HG02610 (cell line): Measurements from ENCODE around the gene APOL4.
A peak's percentile ranks its signal among the peaks of the same experiment; 100 is the strongest.
"Not testable (repeated sequence)": the region's sequence is repeated elsewhere in the genome, so short reads cannot be mapped to it uniquely, and the experiment has no call there.

ENCODE experiments used
- ATAC-seq: cut with Tn5 transposase; IDR thresholded peaks from one replicate; pipeline ENCODE4 v1.9.1; 2021; ENCODE audit warnings: mild to moderate bottlenecking, moderate library complexity; ENCODE audit not compliant: unreplicated experiment

The APOL4 gene, protein sequence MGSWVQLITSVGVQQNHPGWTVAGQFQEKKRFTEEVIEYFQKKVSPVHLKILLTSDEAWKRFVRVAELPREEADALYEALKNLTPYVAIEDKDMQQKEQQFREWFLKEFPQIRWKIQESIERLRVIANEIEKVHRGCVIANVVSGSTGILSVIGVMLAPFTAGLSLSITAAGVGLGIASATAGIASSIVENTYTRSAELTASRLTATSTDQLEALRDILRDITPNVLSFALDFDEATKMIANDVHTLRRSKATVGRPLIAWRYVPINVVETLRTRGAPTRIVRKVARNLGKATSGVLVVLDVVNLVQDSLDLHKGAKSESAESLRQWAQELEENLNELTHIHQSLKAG

DNA sequence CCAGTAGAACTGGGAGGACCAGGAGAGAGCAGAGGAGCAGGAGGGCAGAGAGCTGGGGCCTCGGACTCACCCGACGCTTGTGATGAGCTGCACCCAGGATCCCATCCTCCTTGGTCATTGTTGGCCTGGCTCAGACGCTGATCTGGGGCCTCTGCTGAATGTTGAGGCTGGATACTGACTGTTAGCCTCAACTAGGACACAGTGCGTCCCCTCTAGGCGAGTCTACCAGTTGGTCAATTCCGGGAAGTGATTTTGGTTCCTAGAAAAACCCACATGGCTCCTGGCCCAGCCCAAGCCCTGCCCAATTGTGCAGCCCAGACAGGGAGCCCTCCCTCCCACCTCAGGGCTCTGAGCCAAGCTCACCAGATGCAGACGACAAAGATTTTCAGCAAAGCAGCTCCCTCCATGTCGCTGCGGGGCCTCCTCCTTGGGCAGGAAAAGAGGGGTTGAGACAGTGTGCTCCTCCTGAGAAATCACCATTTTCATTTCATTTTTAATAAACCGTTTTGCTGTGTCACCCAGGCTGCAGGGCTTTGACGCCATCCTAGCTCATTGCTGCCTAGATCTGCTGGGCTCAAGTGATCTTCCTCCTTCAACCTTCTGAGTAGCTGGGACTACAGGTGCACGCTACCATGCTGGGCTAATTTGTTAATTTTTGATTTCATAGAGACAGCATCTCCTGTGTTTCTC, at the start of gene APOL4:
Gene APOL4 (minus strand): TSS at position 180 of the 690 bp plus-strand sequence. CDS start 75 bp downstream, at position 105.
- ATAC-seq, result no peak

DNA sequence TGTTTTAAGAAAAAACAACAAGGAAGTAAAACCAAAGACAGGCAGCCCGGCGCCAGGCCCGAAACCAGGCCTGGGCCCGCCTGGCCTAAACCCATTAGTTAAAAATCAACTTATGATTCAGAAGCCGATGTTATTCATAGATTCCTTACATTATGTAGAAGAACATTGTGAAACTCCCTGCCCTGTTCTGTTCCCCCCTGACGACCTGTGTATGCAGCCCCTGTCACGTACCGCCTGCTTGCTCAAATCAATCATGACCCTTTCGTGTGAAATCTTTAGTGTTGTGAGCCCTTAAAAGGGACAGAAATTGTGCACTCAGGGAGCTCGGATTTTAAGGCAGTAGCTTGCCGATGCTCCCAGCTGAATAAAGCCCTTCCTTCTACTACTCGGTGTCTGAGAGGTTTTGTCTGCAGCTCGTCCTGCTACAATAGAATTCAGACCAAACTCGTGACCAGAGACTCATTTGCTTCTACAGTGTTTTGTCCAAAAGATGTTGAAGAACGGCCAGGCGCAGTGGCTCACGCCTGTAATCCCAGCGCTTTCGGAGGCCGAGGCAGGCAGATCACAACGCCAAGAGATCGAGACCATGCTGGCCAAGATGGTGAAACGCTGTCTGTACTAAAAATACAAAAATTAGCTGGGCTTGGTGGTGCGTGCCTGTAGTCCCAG, 48.8 kb upstream of the APOL4 start:
- not testable (repeated sequence) for ATAC-seq

DNA sequence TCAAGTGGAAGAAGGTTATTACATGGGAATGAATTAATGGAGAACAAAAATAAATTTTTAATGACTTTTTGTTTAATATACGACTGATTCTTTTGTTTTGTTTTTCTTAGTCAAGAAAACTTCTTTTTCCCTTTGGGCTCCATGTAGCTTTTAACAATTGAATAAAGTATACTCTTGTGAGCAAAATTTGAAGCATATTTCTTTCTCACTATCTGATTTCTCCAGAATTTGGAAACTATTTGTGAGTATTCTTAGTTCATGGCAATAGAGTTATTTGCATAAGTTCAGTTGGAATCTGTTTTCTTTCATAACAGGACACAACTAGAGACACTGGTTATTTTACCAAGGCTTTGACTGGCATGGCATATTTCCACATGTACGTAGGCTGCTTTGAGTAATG, 47.6 kb upstream of the APOL4 start:
- ATAC-seq, result no peak

DNA sequence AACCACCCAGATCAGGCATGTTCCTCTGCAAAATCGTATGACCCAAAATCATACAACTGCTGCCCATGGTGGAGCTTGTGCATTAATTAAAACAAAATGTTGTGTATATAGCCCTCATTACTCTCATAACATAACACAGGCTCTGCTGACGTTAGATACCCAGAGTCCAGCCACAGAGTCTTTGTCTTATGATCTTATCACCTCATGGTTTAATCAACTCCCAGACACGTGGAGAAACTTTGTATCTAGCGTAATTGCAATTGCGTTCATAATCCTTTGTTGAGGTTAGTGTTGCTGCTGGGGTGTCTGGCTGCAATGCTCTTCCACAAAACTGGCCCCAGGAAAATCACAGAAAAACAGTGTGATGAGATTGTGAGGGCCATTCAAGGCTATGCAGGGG, 46.3 kb upstream of the APOL4 start:
- ATAC-seq, result no peak

DNA sequence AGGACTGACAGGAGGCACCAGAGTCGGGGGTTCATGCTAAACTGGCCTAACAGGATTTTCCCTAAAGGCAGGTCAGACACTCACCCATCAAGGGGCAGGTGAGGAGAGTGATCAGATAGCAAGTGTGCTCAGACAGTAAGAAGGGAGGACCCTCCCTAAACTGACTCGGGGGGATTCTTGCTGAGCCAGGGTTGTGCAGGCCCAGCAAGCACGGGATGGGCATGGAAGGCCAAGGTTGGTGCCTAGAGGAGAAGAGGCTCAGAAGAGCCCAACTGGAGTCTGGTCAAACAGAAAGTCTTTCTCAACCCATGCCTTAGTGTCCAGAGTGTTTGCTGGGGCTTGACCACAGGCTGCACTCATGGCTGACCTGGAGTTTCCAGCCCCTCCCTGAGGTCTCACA, 45.1 kb upstream of the APOL4 start:
- ATAC-seq, result no peak

DNA sequence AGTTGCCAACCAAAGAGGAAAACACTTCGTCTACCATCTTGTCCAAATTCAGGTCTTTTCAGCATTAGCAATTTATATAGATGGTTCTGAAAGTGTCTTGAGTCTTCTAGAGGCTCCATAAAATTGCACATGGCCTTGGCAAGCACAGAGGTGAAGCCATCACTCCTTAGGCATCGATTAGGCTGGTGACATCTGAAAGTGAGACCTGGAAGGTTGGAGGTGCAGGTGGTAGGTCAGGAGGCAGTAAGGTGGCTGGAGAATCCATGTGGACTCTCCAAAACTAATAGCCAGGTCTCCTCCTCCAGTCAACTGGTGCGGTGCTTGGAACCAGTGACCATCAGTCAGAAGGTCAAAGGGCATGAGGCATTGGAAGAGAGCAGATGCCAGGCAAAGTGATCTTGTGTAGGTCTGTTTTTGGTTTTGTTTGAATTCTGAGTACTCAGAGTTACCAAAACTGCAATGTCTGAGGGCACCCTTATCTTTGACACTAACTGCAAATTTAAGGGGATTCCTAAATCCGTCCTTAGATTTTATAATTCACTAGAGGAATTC, 44.3 kb upstream of the APOL4 start:
- ATAC-seq, result no peak

DNA sequence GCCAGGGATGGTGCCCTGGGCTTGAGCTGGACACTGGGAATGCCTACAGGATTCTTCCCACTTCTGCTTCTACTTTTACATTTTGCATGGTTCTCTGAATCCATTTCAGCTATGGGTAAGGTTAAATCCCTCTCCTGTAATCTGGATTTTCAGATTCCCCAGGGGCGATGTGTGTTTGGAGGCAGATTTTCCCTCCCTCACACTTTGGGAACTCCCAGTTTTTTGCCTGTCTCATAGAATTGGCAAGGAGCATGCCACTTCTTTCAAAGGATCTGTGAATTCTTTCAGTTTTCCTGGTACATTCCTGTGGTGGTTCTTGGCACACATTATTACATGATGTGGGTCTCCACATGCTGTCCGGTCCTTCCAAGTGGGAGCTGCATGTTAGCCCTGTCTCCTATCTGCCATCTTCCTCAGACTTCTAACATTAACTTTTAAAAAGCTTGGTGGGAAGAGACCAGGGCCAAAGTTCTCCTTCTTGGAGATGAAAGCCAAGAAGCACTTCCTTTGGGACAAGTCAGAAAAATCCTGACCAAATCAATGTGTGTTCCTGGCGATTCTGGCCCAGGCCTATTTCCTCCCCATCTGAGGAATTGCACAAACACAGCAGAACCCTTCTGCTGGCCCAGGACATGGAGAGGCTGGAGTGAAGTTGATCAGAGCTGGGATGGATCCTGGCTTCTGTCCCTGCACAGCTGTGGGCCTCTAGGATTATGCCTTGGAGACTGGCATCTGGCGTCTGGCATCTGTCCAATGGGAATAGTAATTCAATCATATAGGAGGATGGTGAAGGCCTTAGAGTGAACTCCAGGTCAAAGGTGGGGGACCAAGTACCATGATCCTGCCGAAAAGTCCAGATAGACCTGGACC, 43.1 kb upstream of the APOL4 start:
- no peak for ATAC-seq

DNA sequence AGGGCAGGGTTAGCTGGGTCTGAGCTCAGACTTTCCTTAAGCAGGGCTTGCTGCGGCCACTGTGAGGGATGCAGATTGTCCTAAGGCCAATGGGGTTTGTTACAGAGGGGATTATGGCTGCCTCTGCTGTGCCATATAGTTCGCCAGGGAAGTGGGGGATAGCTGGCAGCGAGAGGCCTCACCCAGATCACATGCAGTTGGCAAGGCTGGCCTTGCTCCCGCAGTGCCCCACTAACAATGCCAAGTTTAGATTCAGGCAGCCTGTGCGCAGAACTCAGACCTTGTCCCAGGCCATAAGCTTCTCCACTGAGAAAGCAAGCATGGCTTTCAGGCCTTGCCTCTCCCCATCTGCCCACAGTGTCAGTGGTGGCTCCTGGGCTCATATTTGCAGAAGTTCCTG, 42.4 kb upstream of the APOL4 start:
- ATAC-seq, result no peak

DNA sequence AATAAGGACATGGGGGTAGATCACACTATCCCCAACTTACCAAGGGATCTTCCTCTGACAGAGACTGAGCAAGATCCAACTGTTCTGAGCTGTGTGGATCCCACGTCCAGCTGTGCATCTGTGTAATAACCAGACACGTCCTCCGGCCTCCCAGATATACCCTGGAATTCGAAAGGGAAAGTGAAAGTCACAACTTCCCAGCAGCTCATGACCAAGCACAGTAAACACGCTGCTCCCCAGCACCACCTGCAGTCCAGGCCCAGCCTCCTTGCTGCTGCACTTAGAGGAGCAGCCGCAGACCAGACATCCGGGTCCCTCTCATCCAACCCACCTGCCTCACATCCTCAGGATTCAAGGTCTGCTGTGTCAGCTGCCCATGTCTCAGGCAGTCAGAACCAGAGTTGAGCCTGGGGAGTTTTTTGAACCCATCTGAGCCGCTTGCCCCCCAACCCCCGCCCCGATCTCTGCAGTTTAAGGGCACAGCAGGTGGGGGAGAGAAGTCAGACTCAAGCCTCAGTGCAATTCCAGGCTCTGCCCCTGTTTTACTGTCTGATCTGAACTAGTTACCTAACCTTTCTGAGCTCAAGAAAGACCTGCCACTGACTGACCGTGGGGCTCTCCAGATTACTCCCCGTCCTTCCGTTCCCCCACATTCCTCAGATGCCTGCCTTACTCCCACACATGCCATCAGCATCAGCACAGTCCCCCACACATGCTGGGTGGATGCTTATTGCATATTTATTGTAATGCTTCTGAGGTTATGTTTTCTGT, 38.0 kb upstream of the APOL4 start, which contains the start of gene APOL2:
Gene APOL2 (minus strand): TSS at position 127 of the 771 bp plus-strand sequence. CDS start 6,365 bp downstream, outside the sequence.
- peak; percentile 91 for ATAC-seq

DNA sequence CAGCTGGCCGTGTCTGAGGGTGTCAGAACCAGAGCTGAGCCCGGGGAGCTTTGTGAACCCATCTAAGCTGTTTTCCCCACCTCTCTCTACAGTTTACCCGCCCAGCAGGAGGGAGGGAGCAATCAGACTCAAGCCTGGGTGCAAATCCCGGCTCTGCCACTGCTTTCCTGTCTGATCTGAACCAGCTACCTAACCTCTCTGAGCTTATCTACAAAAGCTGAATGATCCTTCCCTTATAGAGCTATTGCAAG, 37.5 kb upstream of the APOL4 start:
- ATAC-seq, result peak; percentile 12

DNA sequence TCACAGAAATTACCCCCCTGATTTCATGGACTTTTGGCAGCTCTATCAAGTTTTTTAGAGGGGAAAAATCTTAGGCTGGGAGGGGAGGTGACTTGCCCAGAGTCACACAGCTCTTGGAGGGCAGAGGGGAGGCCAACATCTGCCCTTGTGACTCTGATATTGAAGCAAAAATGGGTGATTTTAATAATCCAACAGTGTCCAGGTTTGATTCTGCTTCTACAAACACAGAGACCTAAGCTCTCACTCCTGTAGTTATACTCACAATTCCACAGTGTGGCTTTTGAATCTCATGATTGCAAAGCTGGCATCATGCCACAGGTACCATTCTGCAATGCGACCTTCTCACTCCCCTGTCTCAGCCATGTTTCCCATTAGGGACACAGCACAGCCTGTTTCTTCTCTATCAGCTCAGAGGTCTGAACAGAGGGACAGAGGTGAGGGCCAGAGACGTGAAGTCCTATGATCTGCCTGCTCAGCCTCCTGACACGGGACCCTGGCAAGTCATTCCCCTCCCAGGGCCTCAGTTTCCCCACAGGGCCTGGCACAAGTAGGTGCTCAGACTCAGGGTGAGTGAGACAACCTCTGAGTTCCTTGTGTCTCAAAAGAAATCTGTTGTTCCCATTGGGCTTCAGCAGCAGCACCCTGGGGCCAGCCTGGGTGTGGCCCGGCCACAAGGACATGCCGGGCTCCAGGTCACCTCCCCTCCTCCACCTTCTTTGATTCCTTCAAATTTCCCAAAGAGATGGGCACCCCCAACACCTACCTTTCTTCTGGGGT, 37.0 kb upstream of the APOL4 start:
- ATAC-seq, result no peak

DNA sequence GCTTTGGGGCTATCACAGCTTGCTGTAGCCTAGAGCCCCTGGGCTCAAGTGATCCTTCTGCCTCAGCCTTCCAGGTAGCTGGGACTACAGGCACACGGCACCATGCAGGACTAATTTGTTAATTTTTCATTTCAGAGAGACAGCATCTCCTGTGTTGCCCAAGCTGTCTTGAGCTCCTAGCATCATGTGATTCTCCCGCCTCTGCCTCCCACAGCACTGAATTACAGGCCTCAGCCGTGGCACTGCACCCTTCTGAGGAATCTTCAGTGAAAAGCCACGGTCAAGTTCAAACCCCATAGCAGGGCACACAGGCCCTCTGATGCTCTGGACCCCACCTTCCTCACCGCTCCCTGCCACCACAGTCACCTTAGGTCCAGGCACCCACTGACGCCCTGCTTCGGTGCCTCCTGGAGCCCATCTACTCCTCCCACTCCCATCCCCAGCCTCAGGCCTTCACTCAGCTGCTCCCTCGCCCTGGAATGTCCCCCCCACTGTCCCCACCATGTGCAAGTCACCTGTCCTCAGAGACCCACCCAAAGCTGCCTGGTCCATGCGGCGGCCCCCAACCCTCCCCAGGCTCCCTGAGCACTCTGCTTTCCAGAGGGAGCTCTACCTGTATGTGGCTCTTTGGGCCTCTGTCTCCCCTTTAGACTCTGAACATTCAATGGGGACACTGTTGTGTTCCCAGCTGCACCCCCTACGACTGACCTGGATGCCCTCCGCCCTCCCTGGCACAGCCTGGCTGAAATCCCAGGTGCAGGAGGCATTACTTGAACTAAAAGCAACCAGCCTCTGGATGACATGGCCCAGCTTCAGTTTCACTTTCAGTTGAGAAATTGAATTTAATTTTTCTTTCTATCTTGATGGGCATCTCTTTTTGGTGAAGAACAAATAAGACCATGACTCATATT, 36.1 kb upstream of the APOL4 start:
- no peak for ATAC-seq

DNA sequence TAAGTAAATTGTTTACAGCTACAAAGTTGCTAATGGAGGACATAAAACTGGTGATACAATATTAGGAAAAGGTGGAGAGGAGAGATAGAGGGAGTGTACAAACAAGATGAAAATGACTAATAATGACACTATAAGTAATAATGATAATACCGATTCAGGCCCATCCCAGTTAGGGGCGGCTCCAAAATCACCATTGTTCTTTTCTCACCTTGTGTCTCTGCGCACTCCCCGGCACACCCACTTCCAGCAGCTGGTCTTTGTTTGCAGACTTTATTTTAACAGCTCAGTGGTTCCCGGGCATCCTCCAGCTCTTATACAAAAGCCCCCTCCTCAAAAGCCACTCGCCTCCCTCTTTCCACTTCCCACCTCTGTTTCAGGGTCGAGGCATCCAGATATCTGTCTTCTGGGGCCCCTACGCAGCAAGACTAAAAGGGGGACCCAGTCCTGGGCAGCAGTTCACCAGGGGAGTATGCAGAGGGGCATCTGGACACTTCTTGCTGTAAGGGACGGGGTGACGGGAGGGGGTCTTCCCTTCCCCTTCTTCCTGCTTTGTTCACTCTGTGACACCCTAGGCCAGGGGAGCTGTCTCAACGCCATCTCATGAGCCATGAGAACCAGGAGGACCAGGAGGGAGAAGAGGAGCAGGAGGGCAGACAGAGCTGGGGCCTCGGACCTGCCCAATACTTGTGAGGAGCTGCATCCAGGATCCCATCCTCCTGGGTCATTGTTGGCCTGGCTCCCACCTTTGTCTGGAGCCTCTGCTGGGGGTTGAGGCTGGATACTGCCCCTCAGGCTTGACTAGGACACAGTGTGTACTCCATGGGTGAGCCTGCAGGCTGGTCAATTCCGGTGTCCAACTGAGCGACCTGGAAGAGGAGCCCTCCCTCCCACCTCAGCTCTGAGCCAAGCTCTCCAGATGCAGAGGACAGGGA, 35.0 kb upstream of the APOL4 start:
- ATAC-seq, result no peak

DNA sequence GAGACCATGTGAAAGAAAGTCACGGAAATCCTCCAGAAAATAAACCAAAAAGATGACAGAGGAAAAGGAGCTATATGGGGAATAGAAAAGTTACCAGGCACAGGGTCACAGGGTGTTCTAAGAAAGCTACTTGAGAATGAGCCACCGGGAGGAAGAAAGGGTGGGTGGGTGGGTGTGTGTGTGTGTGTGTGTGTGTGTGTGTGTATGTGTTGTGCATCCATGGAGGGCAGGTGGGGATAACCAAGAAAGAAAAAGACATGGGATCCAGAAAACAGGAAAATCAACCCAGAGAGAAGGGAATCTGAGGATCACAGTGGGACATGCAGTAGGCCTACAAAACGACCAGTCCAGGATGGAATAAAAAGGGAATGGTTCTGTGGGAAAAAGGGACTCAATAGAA, 34.0 kb upstream of the APOL4 start:
- no peak for ATAC-seq

DNA sequence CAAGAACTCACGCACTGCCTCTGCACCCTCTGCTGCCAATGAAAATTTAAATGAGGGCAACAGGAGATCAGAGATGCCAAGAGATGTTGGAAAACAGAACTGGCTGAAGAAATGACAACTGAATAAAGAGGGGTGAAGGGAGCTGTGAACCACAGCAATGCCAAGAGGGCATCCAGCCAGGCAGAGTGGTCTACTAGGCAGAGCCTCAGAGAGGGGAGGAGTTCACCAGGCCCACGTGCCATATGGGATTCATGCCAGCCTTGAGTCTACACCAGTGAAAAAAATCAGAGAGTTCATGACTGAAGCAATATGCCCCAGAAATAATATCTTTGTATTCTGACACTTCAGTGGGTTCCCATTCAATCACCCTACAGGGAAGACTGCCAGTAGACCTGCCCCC, 33.3 kb upstream of the APOL4 start:
- no peak for ATAC-seq

DNA sequence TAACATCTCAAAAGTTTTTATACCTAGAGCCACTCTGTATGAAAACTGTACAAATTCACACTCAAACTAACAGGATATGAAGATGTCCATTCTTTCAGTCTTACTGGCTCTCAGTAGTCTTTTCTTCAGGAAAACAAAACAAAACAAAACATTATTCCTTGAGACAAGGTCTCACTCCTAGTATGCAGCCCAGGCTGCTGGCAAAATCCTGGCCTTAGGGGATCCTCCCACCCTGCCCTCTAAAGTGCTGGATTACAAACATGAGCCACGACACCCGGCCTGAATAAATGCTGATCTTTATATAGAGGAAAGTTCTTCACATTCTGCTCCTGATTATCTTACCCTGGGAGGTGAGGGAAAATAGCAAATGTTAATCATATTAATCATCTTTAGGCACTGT, 32.6 kb upstream of the APOL4 start:
- no peak for ATAC-seq

DNA sequence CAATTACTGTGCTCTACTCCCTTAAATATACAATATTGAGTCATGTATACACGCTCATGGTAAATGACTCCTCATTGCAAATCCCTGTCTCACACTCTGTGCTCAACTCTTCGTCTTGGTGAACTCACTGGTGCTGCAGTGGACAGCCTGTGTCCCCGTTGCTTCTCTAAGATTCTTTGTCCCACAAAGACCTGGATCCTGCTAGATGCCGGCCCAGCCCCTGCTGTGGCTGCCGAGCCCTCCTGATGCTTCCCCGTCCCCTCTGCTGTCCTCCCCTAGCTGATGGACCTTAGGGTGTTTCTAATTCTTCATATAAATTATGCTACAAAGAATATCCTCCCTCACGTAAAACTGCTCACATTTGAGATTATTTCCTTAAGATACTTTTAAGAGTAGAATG, 32.2 kb upstream of the APOL4 start:
- ATAC-seq, result no peak
